GM18526 (cell line): Measurements from ENCODE around the gene NPLOC4.
A peak's percentile ranks its signal among the peaks of the same experiment; 100 is the strongest.

Source experiments
- POLR2A ChIP-seq: IDR thresholded peaks from 3 replicates; pipeline ENCODE4 v1.6.1; 2011; ENCODE audit not compliant: insufficient read length; ENCODE audit errors: extremely low read depth

Gene NPLOC4

GRCh38 chr17:81666092-81666341 lies 29.1 kb upstream of the NPLOC4 start:
- TF ChIP-seq POLR2A: no peak

- TF ChIP-seq POLR2A: peak; percentile 50
These were observed 28.5 kb upstream of the NPLOC4 start for GRCh38 chr17:81665205-81666091.

- no peak for TF ChIP-seq POLR2A
These were observed 27.1 kb upstream of the NPLOC4 start for GRCh38 chr17:81664051-81664470.

- no peak for TF ChIP-seq POLR2A
These were observed 25.1 kb upstream of the NPLOC4 start for GRCh38 chr17:81662002-81662401.

GRCh38 chr17:81660441-81660840 lies 23.5 kb upstream of the NPLOC4 start:
- TF ChIP-seq POLR2A: no peak

GRCh38 chr17:81659038-81659437 lies 22.1 kb upstream of the NPLOC4 start:
- no peak for TF ChIP-seq POLR2A

GRCh38 chr17:81656835-81657234 lies 19.9 kb upstream of the NPLOC4 start:
- no peak for TF ChIP-seq POLR2A

- TF ChIP-seq POLR2A: no peak
These were observed 19.3 kb upstream of the NPLOC4 start, which contains the start of gene PDE6G for GRCh38 chr17:81656118-81656743. TSS of gene PDE6G (minus strand) at chr17:81656542. CDS start at chr17:81653305, 3,237 bp downstream.

- TF ChIP-seq POLR2A: no peak
These were observed 18.6 kb upstream of the NPLOC4 start for GRCh38 chr17:81655378-81656117.

GRCh38 chr17:81652906-81653771 lies 16.2 kb upstream of the NPLOC4 start:
- TF ChIP-seq POLR2A: no peak

- no peak for TF ChIP-seq POLR2A
These were observed 14.8 kb upstream of the NPLOC4 start for GRCh38 chr17:81651692-81652091.

- no peak for TF ChIP-seq POLR2A
These were observed 14.0 kb upstream of the NPLOC4 start for GRCh38 chr17:81650951-81651350.

- TF ChIP-seq POLR2A: no peak
These were observed 11.8 kb upstream of the NPLOC4 start for GRCh38 chr17:81648707-81649085.

- TF ChIP-seq POLR2A: no peak
These were observed 11.2 kb upstream of the NPLOC4 start for GRCh38 chr17:81648013-81648706.
